GM18870 (cell line): ENCODE measurements around the gene MAP2K2.

Experiments used
- ATAC-seq: cut with Tn5 transposase; IDR thresholded peaks from one replicate; pipeline ENCODE4 v1.9.1; 2021; ENCODE audit warnings: moderate library complexity; ENCODE audit not compliant: unreplicated experiment

MAP2K2 gene

DNA sequence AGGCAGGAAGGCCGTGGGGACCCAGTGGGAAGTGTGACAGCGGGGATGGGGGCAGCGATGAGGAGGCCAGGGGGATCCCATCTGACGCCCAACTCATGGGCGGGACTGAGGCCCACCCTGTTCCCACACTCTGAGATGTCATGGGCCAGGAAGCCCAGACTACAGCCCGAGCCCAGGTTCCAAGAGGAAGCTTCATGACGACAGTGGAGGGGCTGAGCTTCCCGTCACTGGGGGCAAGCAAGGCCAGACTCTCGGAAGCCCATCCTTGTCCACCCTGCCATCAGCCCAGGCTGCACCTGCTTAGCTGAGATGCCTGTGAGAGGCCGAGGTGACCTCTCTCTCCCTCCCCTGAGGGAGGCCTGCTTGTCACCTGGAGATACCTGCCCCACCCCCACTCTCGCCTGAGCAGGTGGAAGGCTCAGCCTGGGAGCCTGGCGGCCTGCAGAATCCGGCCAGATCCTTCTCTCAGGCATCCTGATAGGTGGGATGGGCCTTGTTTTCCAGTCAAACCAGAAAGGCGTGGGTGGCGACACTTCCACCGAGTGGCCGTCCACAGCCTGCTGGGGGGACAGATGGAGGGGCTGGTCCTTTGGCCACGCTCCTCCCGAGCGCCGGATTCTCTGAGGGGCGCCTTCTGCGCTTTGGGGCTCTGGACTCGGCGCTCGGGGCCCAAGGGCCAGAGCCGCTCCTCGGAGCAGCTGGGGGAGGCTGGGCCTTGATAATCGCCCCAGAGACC lies 62.1 kb downstream of the MAP2K2 start:
- no peak for ATAC-seq

DNA sequence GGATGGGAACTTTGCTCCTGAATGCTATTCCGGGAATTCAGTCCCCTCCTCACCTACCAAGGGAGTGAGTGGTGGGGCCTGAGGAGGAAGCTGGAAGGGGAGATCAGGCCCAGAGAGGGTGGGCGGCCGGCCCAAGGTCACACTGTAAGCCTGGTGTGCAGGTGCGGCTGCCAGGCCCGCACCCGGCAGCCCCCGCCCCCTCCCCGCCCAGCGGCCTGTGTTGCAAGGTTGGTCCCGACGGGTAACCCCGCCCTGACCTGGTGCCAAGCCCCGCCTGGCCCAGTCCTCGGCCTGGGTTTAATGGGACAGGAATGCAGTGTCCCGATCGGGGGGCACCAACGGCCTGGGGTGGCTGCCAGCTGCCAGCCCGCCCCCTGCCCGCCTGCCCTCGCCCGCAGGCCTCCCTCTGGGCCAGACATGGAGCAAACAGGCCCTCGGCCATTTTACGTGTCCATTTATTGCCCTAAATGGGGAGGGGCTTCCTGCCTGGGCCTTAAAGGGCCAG lies 62.7 kb downstream of the MAP2K2 start:
- ATAC-seq: no peak

DNA sequence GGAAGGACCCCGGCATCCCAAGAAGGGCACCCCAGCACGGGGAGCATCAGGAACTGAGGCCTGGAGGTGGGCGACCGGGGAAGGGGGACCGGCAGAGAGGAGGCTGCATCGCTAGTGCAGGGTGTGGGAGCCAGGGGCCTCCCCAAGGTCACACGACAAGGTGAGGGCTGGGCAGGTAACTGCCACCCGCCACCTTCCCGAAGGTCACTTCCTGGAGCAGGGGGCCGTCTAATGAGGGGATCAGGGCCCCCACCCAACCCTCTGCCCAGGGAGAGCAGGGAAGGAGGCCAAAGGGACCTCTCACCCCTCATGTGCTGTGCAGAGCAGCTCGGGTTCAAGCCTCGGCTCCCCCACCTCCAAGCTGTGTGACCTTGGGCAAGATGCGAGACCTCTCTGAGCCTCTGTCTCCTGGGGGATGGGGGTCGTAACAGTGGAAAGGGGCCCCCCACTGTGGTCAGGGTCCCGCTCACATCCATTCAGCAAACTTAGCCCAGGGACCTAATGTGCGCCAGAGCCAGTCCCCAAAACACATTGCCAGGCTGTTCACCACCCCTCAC lies 63.2 kb downstream of the MAP2K2 start:
- no peak for ATAC-seq

DNA sequence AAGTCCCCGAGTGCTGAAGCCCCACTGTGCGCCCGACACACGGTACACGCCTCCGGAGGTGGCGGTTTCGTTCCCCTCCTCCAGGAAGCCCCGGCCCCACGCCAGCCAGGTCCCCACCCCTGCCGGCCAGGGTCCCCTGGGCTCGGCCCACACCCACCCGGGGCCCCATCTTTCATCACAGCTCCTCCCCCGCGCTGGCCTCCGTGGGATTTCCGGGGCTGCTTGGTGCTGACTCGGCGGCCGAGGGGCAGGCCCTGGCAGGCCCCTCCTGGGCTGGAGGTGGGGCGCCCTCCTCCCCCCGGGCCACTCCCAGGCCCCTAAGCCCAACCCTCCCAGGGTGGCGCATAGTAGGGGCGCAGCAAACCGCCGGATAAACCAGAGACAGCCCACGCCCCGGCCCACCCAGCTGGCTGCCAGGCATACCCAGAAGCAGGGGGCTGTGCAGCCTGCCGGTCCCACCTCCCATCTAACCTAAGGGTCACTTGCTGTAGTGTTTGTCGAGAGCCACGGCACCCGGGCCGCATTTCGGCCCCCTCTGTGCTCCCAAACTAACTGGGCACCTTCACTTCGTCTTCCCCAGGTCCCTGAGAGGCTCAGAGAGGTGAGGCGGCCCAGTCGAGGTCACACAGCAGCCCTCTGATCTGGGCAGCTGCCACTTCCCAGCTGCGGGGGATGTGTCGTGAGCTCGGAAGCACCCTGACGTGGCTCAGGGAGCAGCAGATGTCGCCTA lies 63.9 kb downstream of the MAP2K2 start:
- no peak for ATAC-seq

DNA sequence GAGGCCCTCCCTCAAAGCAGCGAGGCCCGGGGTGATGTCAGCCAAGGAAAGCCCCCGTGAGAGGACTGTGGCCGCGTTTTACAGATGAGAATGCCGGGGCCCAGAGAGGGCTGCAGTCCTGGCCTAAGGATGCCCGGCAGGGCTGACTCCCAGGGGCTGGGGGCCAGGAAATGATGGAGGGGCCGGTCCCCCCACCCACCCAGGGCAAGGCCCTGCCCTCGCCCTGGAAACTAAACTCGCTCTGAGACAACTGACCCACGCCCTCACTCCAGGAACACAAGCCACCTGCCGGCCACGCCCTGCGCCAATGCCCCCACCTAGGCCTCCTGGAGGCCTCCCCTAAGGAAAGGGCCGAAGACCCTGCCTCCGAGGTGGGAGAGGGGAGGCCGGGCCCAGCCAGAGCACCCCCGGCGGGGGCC lies 64.5 kb downstream of the MAP2K2 start:
- no peak for ATAC-seq

DNA sequence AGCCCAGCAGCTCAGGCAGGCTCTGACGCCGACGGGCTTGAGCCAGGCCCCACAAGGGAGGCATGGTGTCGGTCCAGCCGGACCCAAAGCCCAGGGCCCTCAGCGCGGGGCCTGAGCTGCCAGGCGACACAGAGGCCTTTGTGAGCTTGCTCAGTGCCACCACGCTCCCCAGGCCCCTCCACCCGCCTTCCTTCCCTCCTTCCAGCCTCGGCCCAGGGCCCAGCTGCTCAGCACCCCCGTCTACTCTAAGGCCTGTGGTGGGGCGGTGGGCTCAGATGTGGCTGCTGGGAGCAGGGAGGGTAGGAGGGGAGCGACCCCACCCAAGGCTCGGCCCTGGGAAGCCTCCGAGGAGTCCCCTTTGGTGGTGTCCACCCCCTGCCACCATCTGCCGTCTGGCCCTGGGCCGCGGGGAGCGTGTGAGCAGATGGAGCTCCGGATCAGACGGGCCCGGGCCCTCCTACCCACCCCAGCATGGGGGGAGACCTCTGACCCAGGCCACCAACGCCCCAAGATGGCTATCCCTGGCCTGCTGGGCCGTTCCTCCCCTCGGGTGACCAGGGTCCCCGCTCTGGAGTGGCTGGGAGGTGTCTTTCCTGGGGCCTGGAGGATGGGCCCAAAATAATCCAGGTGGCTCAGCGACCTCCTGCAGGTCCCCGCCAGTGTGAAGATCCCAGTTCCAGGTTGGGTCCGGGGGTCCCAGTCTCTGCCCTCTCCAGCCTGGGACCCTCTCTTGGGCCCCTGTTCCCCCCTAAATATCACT lies 65.0 kb downstream of the MAP2K2 start:
- ATAC-seq: no peak

DNA sequence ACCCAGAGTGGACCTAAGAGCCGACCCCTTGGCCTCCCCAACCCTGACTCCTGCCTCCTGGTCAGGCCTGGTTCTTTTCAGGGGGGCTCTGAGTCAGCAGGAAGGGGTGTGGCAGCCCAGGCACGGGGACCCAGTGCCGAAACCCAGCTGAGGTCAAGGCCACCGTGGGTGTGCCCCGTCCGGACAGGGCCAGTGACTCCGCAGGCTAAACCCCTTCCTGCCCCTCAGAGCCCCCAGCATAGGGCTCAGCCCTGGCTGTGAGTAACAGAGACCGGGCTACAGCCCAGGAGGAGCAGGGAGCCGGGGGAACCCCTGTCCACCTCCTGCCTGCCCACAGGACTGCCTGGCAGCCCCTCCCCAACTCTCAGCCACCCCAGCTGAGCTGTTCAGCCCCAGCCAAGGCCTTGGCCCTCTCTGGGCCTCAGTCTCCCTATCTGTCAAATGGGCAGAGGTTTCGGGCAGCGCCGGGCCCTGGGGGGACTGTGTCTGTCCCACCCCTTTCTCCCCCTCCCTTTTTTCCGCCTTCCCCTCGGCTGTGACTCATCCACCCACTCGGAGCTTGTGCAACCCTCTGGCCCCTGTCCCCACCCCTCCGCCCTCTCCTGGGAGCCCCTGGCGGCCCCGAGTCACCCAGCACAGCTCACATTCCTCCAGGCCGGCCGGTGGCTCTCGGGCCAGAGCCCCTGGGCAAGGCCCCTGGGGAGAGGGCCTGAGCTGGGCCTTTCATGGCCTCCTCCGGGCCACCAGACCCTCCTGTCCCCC lies 65.8 kb downstream of the MAP2K2 start:
- ATAC-seq: no peak

DNA sequence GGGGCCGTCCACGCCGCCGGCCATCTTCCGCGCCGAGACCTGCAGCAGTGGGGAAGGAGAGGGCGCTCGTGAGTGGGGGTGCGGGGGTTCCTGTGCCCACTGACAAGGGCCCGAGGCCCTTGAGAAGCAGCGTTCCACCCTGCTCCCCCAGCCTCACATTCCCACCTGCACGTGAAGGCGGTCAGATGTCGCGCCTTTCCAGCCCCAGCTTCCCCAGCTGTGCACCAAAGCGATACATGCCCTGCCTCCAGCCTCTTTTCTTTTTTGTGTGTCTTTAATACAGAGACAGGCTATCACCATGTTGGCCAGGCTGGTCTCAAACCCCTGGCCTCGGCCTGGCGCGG lies 68.7 kb downstream of the MAP2K2 start:
- ATAC-seq: no peak

DNA sequence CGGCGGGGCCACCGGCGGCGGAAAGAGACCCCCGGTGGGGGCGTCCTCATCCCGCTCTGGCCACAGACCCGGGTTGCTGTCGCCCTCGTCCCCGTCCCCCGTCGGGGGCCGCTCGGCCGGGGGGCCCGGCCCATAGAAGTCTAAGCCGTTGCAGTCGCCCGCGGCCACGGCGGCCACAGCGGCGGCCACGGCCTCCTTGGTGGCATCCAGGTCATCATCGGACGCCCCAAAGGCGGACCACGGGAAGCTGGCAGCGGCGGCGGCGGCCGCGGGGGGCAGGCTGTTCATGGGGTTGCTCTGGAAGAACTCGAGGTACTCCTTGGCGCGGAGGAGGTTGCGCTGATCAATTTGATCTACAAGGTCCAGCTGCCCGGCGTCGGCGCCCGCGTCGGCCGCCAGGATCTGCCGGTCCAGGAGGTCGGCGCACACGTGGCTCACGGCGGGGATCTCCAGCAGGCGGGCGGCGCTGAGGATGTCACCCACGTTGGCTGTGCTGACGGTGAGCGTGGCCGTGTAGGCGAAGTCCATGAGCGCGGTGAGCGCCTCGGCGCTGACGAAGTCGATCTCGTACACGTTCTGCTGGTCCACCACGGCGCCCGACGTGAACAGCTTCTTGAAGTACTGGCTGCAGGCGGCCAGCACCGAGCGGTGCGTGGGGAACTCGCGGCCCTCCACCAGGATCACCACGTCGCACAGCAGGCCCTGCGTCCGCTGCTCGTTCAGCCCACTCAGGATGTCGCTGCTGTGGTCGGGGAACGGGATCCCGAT lies 69.3 kb downstream of the MAP2K2 start:
- ATAC-seq: no peak

DNA sequence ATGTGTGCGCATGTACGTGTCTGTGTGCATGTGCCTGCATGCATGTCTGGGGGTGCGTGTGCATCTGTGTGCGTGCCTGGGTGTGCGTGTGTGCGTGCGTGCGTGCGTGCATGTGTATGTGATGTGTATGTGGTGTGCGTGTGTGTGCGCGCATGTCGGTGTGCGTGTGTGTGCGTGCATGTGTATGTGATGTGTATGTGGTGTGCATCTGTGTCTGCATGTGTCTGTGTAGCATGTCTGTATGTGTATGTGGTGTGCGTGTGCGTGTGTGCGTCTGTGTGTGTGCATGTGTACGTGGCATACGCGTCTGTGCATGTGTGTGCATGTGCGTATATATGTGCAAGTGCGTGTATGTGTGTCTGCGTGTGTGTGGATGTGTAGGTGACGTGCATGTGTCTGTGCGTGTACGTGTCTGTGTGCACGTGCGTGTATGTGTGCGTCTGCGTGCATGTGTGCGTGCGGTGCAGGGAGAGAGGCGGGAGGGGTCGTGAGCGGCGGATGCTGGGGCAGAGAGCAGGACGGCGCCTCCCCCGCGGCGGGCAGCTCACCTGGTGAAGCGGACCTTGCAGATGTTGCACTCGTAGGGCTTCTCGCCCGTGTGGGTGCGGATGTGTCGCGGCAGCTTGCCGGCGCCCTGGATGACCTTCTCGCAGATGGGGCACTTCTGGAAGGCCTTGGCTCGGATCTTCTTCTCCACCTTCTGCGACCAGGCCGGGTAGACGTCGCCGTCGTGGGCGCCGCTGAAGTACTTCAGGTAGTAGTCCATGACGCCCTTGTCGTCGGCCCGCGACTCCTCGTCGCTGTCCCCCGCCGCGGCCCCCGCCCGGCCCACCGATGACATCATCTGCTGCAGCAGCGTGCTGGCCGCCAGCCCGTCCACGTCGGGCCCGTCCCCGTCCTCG lies 70.2 kb downstream of the MAP2K2 start:
- ATAC-seq: no peak

DNA sequence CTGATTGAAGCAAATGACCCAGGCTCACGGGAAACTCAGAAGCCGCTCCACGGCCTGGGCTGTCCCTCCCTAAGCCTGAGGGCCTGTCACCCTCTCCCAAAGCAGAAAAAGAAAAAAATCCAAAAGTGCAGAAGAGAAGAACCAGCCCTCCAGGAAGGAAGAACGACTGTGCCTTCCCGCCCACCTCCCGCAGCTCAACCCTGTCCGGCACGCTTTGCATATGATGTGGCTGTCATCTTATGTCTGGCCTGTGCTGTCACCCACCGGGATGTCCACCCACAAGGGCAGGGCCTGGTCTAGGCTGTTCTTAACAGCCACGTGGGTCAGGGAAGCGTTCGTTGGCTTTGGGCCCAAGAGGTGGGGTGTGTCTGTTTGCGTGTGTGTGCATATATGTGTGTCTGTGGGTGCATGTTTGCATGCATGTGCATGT lies 70.9 kb downstream of the MAP2K2 start:
- no peak for ATAC-seq

DNA sequence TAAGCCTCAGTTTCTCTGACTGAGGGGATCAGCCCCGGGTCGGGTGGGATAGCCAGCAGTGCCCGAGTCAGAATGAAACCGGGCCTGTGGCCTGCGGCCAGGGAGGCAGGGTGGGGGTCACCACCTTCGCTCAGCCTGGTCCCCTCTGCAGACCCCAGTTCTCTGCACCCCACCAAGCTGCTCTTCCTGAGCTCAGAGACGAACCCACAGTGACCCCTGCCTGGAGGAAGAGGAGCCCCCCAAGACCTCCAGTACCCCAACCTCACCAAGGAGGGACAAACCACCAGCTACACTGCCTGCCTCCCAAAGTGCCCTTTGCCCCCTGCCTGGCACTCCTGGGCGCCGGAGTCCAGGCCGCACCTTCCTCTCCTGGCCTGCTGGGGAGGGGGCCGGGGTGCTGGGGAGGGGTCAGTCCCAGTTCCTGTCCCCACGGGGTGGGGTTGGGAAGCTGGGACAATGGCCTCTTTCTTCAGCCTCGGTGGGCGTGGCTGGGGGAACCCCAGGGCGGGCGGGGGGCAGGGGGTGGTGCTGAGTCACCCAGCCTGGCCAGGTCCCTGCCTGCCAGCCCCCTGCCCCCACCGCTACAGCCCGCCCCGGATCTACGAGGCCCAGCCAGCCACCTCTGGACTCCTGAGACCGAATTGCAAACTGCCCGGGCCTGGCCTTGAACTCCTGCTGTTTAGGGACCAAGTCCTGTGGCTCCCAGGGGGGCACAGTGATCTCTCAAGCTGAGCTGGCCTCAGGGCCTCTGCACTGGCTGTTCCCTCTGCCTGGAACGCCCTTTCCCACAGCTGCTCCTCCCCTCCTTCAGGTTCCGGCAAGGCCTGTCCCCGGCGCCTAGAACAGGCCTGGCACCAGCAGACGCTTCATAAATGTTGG lies 71.6 kb downstream of the MAP2K2 start:
- no peak for ATAC-seq

DNA sequence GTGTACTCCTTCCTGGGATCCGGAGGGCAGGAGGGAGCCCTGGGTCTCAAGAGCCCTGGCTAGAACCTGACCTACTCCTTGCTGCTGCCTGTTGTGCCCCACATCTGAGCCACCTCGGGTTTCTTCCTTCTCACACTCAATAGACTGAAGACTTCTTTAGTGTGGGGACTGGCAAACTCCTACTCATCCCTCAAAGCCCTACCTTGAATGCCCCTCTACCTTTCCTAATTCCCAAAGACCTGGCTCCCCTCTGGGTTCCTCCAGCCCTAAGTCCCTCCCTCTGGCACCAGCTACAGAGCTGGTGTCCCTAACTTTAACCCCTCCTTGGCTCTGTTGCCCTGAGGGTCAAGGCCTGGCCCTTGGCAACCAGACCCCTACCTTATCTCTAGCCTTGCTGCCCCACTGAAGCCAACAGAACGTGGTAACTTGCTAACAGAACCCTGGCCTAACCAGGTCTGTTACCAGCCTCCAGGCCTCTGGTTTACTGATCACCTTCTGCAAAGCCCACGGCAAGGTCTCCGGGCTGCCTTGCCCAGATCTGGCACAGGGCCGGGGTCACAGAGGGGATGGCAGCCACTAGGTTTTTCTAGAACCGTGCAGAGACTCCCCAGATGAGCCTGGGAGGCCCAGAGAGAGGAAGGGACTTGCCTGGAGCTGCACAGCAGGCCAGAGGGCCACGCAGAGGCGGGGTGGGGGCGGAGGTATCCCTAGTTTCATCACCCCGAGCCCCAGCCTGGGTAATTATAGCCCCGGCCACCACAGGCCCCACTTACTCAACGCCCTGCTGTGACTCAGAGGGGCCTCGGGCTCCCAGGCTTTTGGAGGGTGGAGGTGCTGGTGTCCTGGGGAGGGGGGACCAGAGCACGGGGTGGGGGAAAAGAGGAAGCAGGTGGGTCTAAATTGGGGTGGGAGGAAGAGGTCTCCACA lies 72.5 kb downstream of the MAP2K2 start:
- no peak for ATAC-seq

DNA sequence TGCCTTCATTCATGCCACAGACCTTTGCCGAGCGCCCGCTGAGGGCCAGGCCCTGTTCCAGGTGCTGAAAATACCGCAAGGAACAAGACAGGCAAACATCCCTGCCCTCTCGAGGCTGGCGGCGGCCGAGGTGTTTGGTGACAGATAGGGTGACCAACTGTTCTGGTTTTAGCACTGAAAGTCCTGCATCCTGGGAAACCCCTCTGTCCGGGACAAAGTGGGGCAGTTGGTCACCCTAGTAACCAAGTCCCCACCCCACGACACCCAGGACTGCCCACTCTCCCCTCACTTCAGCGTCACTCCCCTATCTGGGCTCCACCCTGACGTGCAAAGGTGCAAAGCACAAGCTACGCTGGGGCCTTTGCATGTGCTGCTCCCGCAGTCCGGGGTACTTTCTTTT lies 74.5 kb downstream of the MAP2K2 start:
- no peak for ATAC-seq

DNA sequence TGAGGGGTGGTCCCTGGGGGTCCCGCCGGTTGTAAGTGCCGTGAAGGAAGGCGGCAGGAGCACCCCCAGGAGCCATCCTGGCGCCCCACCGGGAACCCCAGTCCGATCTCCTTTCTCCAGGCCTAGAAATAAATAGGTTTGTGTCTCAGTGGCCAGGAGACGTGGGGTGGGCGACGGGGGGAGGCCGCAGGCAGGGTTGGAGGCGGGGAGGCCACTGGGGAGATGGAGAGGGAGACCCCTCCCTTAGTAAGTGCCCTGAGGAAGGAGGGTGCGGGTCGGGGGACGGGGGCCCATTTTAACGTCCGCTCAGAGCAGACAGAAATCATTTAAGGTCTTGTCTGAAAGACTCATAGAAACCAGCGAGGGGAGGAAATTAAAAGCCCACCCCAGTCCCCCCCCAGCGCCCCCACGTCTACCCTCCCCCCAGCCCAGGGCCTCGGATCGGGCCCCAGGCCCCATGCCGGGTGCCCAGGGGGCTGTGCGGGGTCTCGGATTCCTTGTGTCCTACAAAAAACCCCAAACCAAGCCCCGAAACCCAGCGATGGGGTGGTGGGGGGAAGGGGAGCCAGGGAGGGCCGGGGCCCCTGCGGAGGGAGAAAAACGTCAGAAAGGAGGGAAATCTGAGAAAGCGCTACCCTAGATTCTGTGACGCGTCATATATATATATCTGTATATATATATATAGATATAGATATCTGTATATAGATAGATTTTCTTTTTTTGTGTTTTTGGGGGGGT lies 76.8 kb downstream of the MAP2K2 start:
- ATAC-seq: no peak

DNA sequence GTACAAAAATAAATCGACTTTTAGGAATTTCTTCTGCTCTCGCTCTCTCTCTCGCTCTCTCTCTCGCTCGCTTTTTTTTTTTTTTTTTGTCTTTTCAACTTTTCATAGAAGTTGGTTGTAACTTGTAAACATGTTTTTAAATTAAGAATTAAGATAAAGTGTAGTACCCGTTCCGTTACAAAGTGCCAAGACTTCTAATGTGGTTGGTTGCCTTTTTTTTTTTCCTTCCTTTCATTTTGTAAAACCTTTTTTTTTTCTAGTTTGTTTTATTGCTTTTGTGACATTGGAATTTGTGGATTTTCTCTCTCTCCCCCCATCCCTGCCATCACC lies 77.6 kb downstream of the MAP2K2 start:
- no peak for ATAC-seq
